H9 (cell line): ENCODE measurements around the gene PLPPR5. TPM values are rescaled to one million over a fixed set of nuclear protein-coding genes. Genes with fewer than 3 reads are reported as not detected.

Experiments
- DNase-seq: peaks from one replicate; pipeline ENCODE4 v3.0.0-alpha.2; 2017
- H2AFZ ChIP-seq: one replicate; pipeline ENCODE4 v1.6.1; 2013; ENCODE audit warnings: mild to moderate bottlenecking, low read length, control low read depth, moderate library complexity
- H2AK5ac ChIP-seq: 2 replicates; pipeline ENCODE4 v1.6.1; 2013; ENCODE audit warnings: low read length, control low read depth, mixed read lengths; ENCODE audit not compliant: insufficient read length
- H2BK120ac ChIP-seq: one replicate; pipeline ENCODE4 v1.6.1; 2013; ENCODE audit warnings: low read depth, mild to moderate bottlenecking, low read length, control low read depth, inconsistent platforms; ENCODE audit not compliant: poor library complexity, severe bottlenecking
- H2BK12ac ChIP-seq: 2 replicates; pipeline ENCODE4 v1.6.1; 2013; ENCODE audit warnings: low read length, control low read depth, mixed read lengths, low read depth; ENCODE audit not compliant: insufficient read length
- H2BK15ac ChIP-seq: 2 replicates; pipeline ENCODE4 v1.6.1; 2013; ENCODE audit warnings: low read depth, low read length, control low read depth
- H2BK20ac ChIP-seq: one replicate; pipeline ENCODE4 v1.6.1; 2013; ENCODE audit warnings: low read depth, mild to moderate bottlenecking, low read length, control low read depth, inconsistent platforms; ENCODE audit not compliant: poor library complexity, severe bottlenecking
- H2BK5ac ChIP-seq: 2 replicates; pipeline ENCODE4 v1.6.1; 2013; ENCODE audit warnings: low read length, control low read depth, mixed read lengths; ENCODE audit not compliant: insufficient read length
- H3K14ac ChIP-seq: 2 replicates; pipeline ENCODE4 v1.6.1; 2013; ENCODE audit warnings: low read length, control low read depth; ENCODE audit not compliant: insufficient read depth
- H3K18ac ChIP-seq: 2 replicates; pipeline ENCODE4 v1.6.1; 2013; ENCODE audit warnings: low read depth, mild to moderate bottlenecking, mixed read lengths, low read length, control low read depth; ENCODE audit not compliant: insufficient read length
- H3K23ac ChIP-seq: 2 replicates; pipeline ENCODE4 v1.6.1; 2013; ENCODE audit warnings: low read length, control low read depth, mixed read lengths, low read depth; ENCODE audit not compliant: insufficient read length
- H3K23me2 ChIP-seq: 2 replicates; pipeline ENCODE4 v1.6.1; 2013; ENCODE audit warnings: low read depth, mild to moderate bottlenecking, mixed read lengths, low read length, control low read depth; ENCODE audit not compliant: insufficient read length, poor library complexity, severe bottlenecking
- H3K27ac ChIP-seq: 2 replicates; pipeline ENCODE4 v1.5.1; 2013; ENCODE audit warnings: low read length, control low read depth, mixed read lengths, low read depth; ENCODE audit not compliant: insufficient read length
- H3K27me3 ChIP-seq: 2 replicates; pipeline ENCODE4 v1.6.1; 2013; ENCODE audit warnings: low read length, control low read depth, inconsistent platforms; ENCODE audit not compliant: insufficient read depth
- H3K4ac ChIP-seq: 2 replicates; pipeline ENCODE4 v1.6.1; 2013; ENCODE audit warnings: low read depth, mild to moderate bottlenecking, control low read depth, inconsistent platforms, low read length, moderate library complexity
- H3K4me1 ChIP-seq: 2 replicates; pipeline ENCODE4 v1.6.1; 2013; ENCODE audit warnings: low read length, control low read depth, inconsistent platforms; ENCODE audit not compliant: insufficient read depth
- H3K4me2 ChIP-seq: 2 replicates; pipeline ENCODE4 v1.6.1; 2013; ENCODE audit warnings: low read length, control low read depth, mixed read lengths; ENCODE audit not compliant: insufficient read length, insufficient read depth
- H3K56ac ChIP-seq: 2 replicates; pipeline ENCODE4 v1.6.1; 2013; ENCODE audit warnings: low read depth, mild to moderate bottlenecking, mixed read lengths, low read length, control low read depth; ENCODE audit not compliant: insufficient read length
- H3K79me1 ChIP-seq: 2 replicates; pipeline ENCODE4 v1.6.1; 2013; ENCODE audit warnings: low read depth, mild to moderate bottlenecking, moderate library complexity, low read length, control low read depth, inconsistent platforms; ENCODE audit not compliant: insufficient read depth, poor library complexity, severe bottlenecking
- H3K79me2 ChIP-seq: 2 replicates; pipeline ENCODE4 v1.6.1; 2013; ENCODE audit warnings: low read length, control low read depth, inconsistent platforms; ENCODE audit not compliant: insufficient read depth
- H3K9ac ChIP-seq: 2 replicates; pipeline ENCODE4 v1.6.1; 2013; ENCODE audit warnings: low read length, control low read depth, mixed read lengths; ENCODE audit not compliant: insufficient read length; ENCODE audit errors: extremely low read depth
- H3K9me3 ChIP-seq: one replicate; pipeline ENCODE4 v1.6.1; 2013; ENCODE audit warnings: low read depth, low read length, inconsistent platforms; ENCODE audit not compliant: control insufficient read depth
- H3T11ph ChIP-seq: one replicate; pipeline ENCODE4 v1.6.1; 2013; ENCODE audit warnings: mild to moderate bottlenecking, low read length, control low read depth, inconsistent platforms
- H4K20me1 ChIP-seq: one replicate; pipeline ENCODE4 v1.6.1; 2013; ENCODE audit not compliant: control insufficient read depth, insufficient read length, insufficient read depth
- H4K5ac ChIP-seq: 2 replicates; pipeline ENCODE4 v1.6.1; 2013; ENCODE audit warnings: low read depth, mild to moderate bottlenecking, mixed read lengths, low read length, control low read depth; ENCODE audit not compliant: insufficient read length
- H4K8ac ChIP-seq: replicated peaks from 2 replicates; pipeline ENCODE4 v1.6.1; 2013; ENCODE audit warnings: low read length, control low read depth, mixed read lengths, low read depth; ENCODE audit not compliant: insufficient read length
- H4K91ac ChIP-seq: 2 replicates; pipeline ENCODE4 v1.6.1; 2013; ENCODE audit warnings: low read depth, mild to moderate bottlenecking, moderate library complexity, mixed read lengths, low read length, control low read depth; ENCODE audit not compliant: insufficient read length
- H3K27ac Mint-ChIP-seq, 3 experiments: 2 replicates in 2 of 3; 3 replicates in 1 of 3; pipeline ENCODE4 v1.8.0; 2020 to 2021; ENCODE audit warnings: mixed read lengths in 3 of 3, mild to moderate bottlenecking in 1 of 3, moderate library complexity in 1 of 3
- H3K27me3 Mint-ChIP-seq: 2 replicates; pipeline ENCODE4 v1.8.0; 2021; ENCODE audit warnings: low read depth, mild to moderate bottlenecking, moderate library complexity, mixed read lengths
- H3K36me3 Mint-ChIP-seq, 3 experiments: 2 replicates in 2 of 3; 3 replicates in 1 of 3; pipeline ENCODE4 v1.8.0; 2020 to 2021; ENCODE audit warnings: low read depth in 3 of 3, mixed read lengths in 3 of 3; ENCODE audit not compliant: insufficient read depth in 1 of 3
- H3K4me1 Mint-ChIP-seq, 2 experiments: 2 replicates each; pipeline ENCODE4 v1.8.0; 2020; ENCODE audit warnings: mixed read lengths in 2 of 2
- H3K4me3 Mint-ChIP-seq, 2 experiments: 2 replicates in 1 of 2; 3 replicates in 1 of 2; pipeline ENCODE4 v1.8.0; 2020 to 2021; ENCODE audit warnings: mild to moderate bottlenecking in 2 of 2, mixed read lengths in 2 of 2, moderate library complexity in 1 of 2
- H3K9me3 Mint-ChIP-seq, 2 experiments: 2 replicates in 1 of 2; 3 replicates in 1 of 2; pipeline ENCODE4 v1.8.0; 2020; ENCODE audit warnings: mild to moderate bottlenecking in 2 of 2, mixed read lengths in 2 of 2, moderate library complexity in 1 of 2
- WGBS: extraction: QIAGEN DNeasy Blood & Tissue Kit; methylation state at CpG from one replicate; pipeline ENCODE4 v1.1.7; 2013; ENCODE audit warnings: missing lambda C conversion rate, low lambda C conversion rate, mixed read lengths; ENCODE audit not compliant: insufficient read length; ENCODE audit errors: extremely low coverage; 5-methylcytosine and 5-hydroxymethylcytosine counted together
- total RNA-seq: library from RNA; stranded (reverse); gene quantifications from 2 replicates; pipeline ENCODE4 v1.2.1, GENCODE V29; 2021
- TF ChIP-seq, protein P1 (sequence below): fragments of 200-600 bp; sonication (generic); conservative IDR thresholded peaks from 3 replicates; pipeline ENCODE4 v1.8.0; 2021; ENCODE audit warnings: antibody characterized with exemption, mild to moderate bottlenecking

Gene PLPPR5
- total RNA-seq, 1 experiment from 2014 or later, result 1.4 TPM

DNA sequence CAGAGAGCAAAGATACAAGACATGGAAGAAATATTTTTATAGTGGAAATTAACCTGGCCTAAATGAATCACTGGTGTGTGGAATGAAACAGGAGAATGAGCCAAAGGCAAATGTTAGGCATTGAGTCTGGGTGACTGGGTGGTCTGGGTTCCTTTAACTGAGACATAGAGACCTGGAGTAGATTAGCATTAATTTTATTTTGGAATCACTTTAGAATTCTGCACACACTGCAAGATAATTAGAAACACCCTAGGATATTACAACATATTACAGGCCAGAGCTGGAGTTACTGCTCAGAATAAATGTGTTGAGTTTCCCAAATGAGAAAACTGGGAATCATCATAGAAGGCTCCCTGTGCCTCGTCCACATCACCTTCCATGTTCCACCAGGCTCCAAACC lies 85.5 kb downstream of the PLPPR5 start:
- H3K27ac ChIP-seq, result no peak overlapping the region
- no peak overlapping the region for H2BK15ac ChIP-seq
- WGBS, result no CpG with 5 or more reads among the region's 1 CpG
- DNase-seq, result no peak
- H3K56ac ChIP-seq, result no peak overlapping the region
- H4K8ac ChIP-seq, result no peak overlapping the region
- Mint-ChIP-seq H3K9me3 (no peaks in the 10 kb centered on the region), H3K27me3 (no peaks in the 10 kb centered on the region), H3K4me1 (no peaks in the 10 kb centered on the region), H3K36me3 (no peaks in the 10 kb centered on the region), H3K4me3 (no peak overlapping the region), H3K27ac (no peak overlapping the region)
- H3K27me3 ChIP-seq, result no peaks in the 10 kb centered on the region
- H4K5ac ChIP-seq, result no peak overlapping the region
- no peaks in the 10 kb centered on the region for H3K9me3 ChIP-seq
- H3K4me1 ChIP-seq, result no peaks in the 10 kb centered on the region
- H2BK12ac ChIP-seq, result no peak overlapping the region
- H2BK5ac ChIP-seq, result no peak overlapping the region
- H3K18ac ChIP-seq, result no peak overlapping the region
- no peak overlapping the region for H3K14ac ChIP-seq
- no peaks in the 10 kb centered on the region for H4K20me1 ChIP-seq
- H2BK20ac ChIP-seq, result no peak overlapping the region
- H3K9ac ChIP-seq, result no peak overlapping the region
- H4K91ac ChIP-seq, result no peak overlapping the region
- no peak overlapping the region for H2AFZ ChIP-seq
- H3K4me2 ChIP-seq, result no peak overlapping the region
- H3K4ac ChIP-seq, result no peak overlapping the region
- no peaks in the 10 kb centered on the region for H3K79me2 ChIP-seq
- no peak overlapping the region for H2BK120ac ChIP-seq
- H3K79me1 ChIP-seq, result no peaks in the 10 kb centered on the region
- H3T11ph ChIP-seq, result no peak overlapping the region
- TF ChIP-seq, protein P1, sequence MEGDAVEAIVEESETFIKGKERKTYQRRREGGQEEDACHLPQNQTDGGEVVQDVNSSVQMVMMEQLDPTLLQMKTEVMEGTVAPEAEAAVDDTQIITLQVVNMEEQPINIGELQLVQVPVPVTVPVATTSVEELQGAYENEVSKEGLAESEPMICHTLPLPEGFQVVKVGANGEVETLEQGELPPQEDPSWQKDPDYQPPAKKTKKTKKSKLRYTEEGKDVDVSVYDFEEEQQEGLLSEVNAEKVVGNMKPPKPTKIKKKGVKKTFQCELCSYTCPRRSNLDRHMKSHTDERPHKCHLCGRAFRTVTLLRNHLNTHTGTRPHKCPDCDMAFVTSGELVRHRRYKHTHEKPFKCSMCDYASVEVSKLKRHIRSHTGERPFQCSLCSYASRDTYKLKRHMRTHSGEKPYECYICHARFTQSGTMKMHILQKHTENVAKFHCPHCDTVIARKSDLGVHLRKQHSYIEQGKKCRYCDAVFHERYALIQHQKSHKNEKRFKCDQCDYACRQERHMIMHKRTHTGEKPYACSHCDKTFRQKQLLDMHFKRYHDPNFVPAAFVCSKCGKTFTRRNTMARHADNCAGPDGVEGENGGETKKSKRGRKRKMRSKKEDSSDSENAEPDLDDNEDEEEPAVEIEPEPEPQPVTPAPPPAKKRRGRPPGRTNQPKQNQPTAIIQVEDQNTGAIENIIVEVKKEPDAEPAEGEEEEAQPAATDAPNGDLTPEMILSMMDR, result no peak
- H3K23me2 ChIP-seq, result no peaks in the 10 kb centered on the region
- no peak overlapping the region for H3K23ac ChIP-seq
- H2AK5ac ChIP-seq, result no peak overlapping the region
